Astrocyte (in vitro differentiated cells and primary cell): Measurements from ENCODE around the gene BPIFA3. TPM values are rescaled to one million over a fixed set of nuclear protein-coding genes. Genes with fewer than 3 reads are reported as not detected.

Source experiments
- DNase-seq: peaks from one replicate; pipeline ENCODE4 v3.0.0-alpha.2; 2010; ENCODE audit warnings: low read depth
- FAIRE-seq: peaks from 2 replicates; lab custom pipeline; 2011; peaks lifted over from hg19 to GRCh38; lab: Jason Lieb, UNC
- H2AFZ ChIP-seq: 2 replicates; pipeline ENCODE4 v1.6.0; 2012; ENCODE audit warnings: low read depth, low read length, inconsistent platforms
- H3K27ac ChIP-seq: 2 replicates; pipeline ENCODE4 v1.5.1; 2011; ENCODE audit warnings: low read depth, low read length, inconsistent platforms
- H3K27me3 ChIP-seq: 2 replicates; pipeline ENCODE4 v1.6.0; 2011; ENCODE audit warnings: low read length, inconsistent platforms; ENCODE audit not compliant: insufficient read depth
- H3K36me3 ChIP-seq: 2 replicates; pipeline ENCODE4 v1.5.1; 2011; ENCODE audit warnings: low read length, inconsistent platforms; ENCODE audit not compliant: insufficient read depth
- H3K4me1 ChIP-seq: 2 replicates; pipeline ENCODE4 v1.5.1; 2011; ENCODE audit warnings: low read length, inconsistent platforms; ENCODE audit not compliant: insufficient read depth
- H3K4me2 ChIP-seq: 2 replicates; pipeline ENCODE4 v1.6.0; 2012; ENCODE audit warnings: low read length, inconsistent platforms
- H3K4me3 ChIP-seq: 2 replicates; pipeline ENCODE4 v1.5.1; 2011; ENCODE audit warnings: low read depth, mild to moderate bottlenecking, low read length, inconsistent platforms; ENCODE audit not compliant: insufficient read depth
- H3K79me2 ChIP-seq: 2 replicates; pipeline ENCODE4 v1.6.0; 2012; ENCODE audit warnings: mild to moderate bottlenecking, low read length, inconsistent platforms; ENCODE audit not compliant: insufficient read depth
- H3K9ac ChIP-seq: 2 replicates; pipeline ENCODE4 v1.6.0; 2012; ENCODE audit warnings: mild to moderate bottlenecking, low read length, inconsistent platforms
- H3K9me3 ChIP-seq: 2 replicates; pipeline ENCODE4 v1.5.1; 2012; ENCODE audit warnings: low read depth, mild to moderate bottlenecking, low read length, inconsistent platforms; ENCODE audit not compliant: insufficient read depth
- H4K20me1 ChIP-seq: 2 replicates; pipeline ENCODE4 v1.6.0; 2012; ENCODE audit warnings: low read length, inconsistent platforms; ENCODE audit not compliant: insufficient read depth
- H3K27ac Mint-ChIP-seq: one replicate; pipeline ENCODE4 v1.8.0; 2021; ENCODE audit warnings: mild to moderate bottlenecking, mixed read lengths; ENCODE audit not compliant: unreplicated experiment
- H3K27me3 Mint-ChIP-seq: one replicate; pipeline ENCODE4 v1.8.0; 2021; ENCODE audit warnings: low read depth, mixed read lengths; ENCODE audit not compliant: unreplicated experiment
- H3K36me3 Mint-ChIP-seq: one replicate; pipeline ENCODE4 v1.8.0; 2021; ENCODE audit warnings: low read depth, mixed read lengths; ENCODE audit not compliant: unreplicated experiment
- H3K4me1 Mint-ChIP-seq: one replicate; pipeline ENCODE4 v1.8.0; 2021; ENCODE audit warnings: low read depth, mixed read lengths; ENCODE audit not compliant: unreplicated experiment
- H3K4me3 Mint-ChIP-seq: one replicate; pipeline ENCODE4 v1.8.0; 2021; ENCODE audit warnings: mild to moderate bottlenecking, moderate library complexity, mixed read lengths; ENCODE audit not compliant: unreplicated experiment
- H3K9me3 Mint-ChIP-seq: one replicate; pipeline ENCODE4 v1.8.0; 2021; ENCODE audit warnings: mild to moderate bottlenecking, mixed read lengths; ENCODE audit not compliant: unreplicated experiment
- CTCF ChIP-seq: IDR thresholded peaks from 2 replicates; pipeline ENCODE4 v1.5.1; 2011; ENCODE audit warnings: low read depth, mild to moderate bottlenecking, inconsistent platforms, low read length, moderate library complexity; ENCODE audit not compliant: insufficient read depth
- EZH2 ChIP-seq: IDR thresholded peaks from 2 replicates; pipeline ENCODE4 v1.6.1; 2012; ENCODE audit warnings: mild to moderate bottlenecking, low read length, inconsistent platforms; ENCODE audit not compliant: insufficient read depth
- total RNA-seq: library from RNA; stranded (reverse); gene quantifications from 2 replicates; pipeline ENCODE4 v1.2.1, GENCODE V29; 2021

The BPIFA3 gene
- total RNA-seq, 1 donor from 2014 or later = not detected

GRCh38 chr20:33187491-33187890 is 29.7 kb upstream of the BPIFA3 start:
- no peak for FAIRE-seq
- no peaks in the 10 kb centered on the region for H3K79me2 ChIP-seq
- no peak overlapping the region for H3K27ac Mint-ChIP-seq

GRCh38 chr20:33188421-33188820 is 28.7 kb upstream of the BPIFA3 start:
- no peaks in the 10 kb centered on the region for H3K36me3 ChIP-seq
- no peaks in the 10 kb centered on the region for H3K27me3 ChIP-seq
- Mint-ChIP-seq H3K36me3 (no peaks in the 10 kb centered on the region), H3K9me3 (peaks cover 7% of the 10 kb centered on the region), H3K4me1 (no peaks in the 10 kb centered on the region), H3K27me3 (peaks cover 37% of the 10 kb centered on the region), H3K27ac (no peak overlapping the region), H3K4me3 (no peak overlapping the region)
- H3K9me3 ChIP-seq = no peaks in the 10 kb centered on the region
- H3K79me2 ChIP-seq = no peaks in the 10 kb centered on the region
- DNase-seq (no peak), FAIRE-seq (no peak)
- H3K4me3 ChIP-seq = no peak overlapping the region
- no peaks in the 10 kb centered on the region for H3K4me1 ChIP-seq
- H3K9ac ChIP-seq = no peak overlapping the region
- no peak for TF ChIP-seq EZH2
- TF ChIP-seq CTCF = no peak
- H3K4me2 ChIP-seq = no peak overlapping the region
- H2AFZ ChIP-seq = no peak overlapping the region
- no peaks in the 10 kb centered on the region for H4K20me1 ChIP-seq
- H3K27ac ChIP-seq = no peak overlapping the region

More at GRCh38 chr20:33187491-33187890, 29.7 kb upstream of the BPIFA3 start:
- Mint-ChIP-seq H3K9me3 (peaks cover 10% of the 10 kb centered on the region), H3K27me3 (peaks cover 31% of the 10 kb centered on the region), H3K4me1 (no peaks in the 10 kb centered on the region), H3K4me3 (no peak overlapping the region), H3K36me3 (no peaks in the 10 kb centered on the region)
- TF ChIP-seq CTCF (no peak), EZH2 (no peak)
- H3K36me3 ChIP-seq = no peaks in the 10 kb centered on the region
- H4K20me1 ChIP-seq = no peaks in the 10 kb centered on the region
- no peak overlapping the region for H3K4me2 ChIP-seq
- H3K4me3 ChIP-seq = no peak overlapping the region
- H3K27ac ChIP-seq = no peak overlapping the region
- no peak for DNase-seq
- H3K9me3 ChIP-seq = no peaks in the 10 kb centered on the region
- H3K9ac ChIP-seq = no peak overlapping the region
- no peaks in the 10 kb centered on the region for H3K27me3 ChIP-seq
- H3K4me1 ChIP-seq = no peaks in the 10 kb centered on the region
- H2AFZ ChIP-seq = no peak overlapping the region

- no peaks in the 10 kb centered on the region for H3K9me3 Mint-ChIP-seq
Measured at GRCh38 chr20:33191484-33191883, 25.7 kb upstream of the BPIFA3 start.

More at GRCh38 chr20:33191484-33191883, 25.7 kb upstream of the BPIFA3 start:
- Mint-ChIP-seq H3K27me3 (peaks cover 51% of the 10 kb centered on the region), H3K4me3 (no peak overlapping the region), H3K27ac (no peak overlapping the region), H3K4me1 (no peaks in the 10 kb centered on the region), H3K36me3 (no peaks in the 10 kb centered on the region)
- no peaks in the 10 kb centered on the region for H3K79me2 ChIP-seq
- no peaks in the 10 kb centered on the region for H3K36me3 ChIP-seq
- no peak overlapping the region for H2AFZ ChIP-seq
- H3K4me2 ChIP-seq = no peak overlapping the region
- no peak for FAIRE-seq
- H3K27me3 ChIP-seq = no peaks in the 10 kb centered on the region
- H3K4me1 ChIP-seq = no peaks in the 10 kb centered on the region
- no peak overlapping the region for H3K4me3 ChIP-seq
- no peaks in the 10 kb centered on the region for H3K9me3 ChIP-seq
- no peaks in the 10 kb centered on the region for H4K20me1 ChIP-seq
- H3K9ac ChIP-seq = no peak overlapping the region
- no peak for TF ChIP-seq CTCF
- no peak for TF ChIP-seq EZH2
- DNase-seq = no peak
- H3K27ac ChIP-seq = no peak overlapping the region
